ENCODE results near the gene EXOSC2. TPM values are rescaled to one million over a fixed set of nuclear protein-coding genes. Genes with fewer than 3 reads are reported as not detected.

The EXOSC2 gene
- total and polyA plus RNA-seq, 2 of the 4 experiments (the other 2 are of a cell fraction), result 27.0 to 48.6 TPM

- CTCF ChIA-PET, result no interaction called here
- ATAC-seq (ENCODE audit: low read depth), result no peak
- in situ Hi-C loops (cut with MboI; ENCODE audit: low sequenced_read_pairs), result loop anchor here (25.0 kb wide), 1 partner anchor 556 kb away; no protein-coding TSS in a partner anchor
These were observed 24.9 kb upstream of the EXOSC2 start for GRCh38 chr9:130668659-130669058.

More at GRCh38 chr9:130668659-130669058, 24.9 kb upstream of the EXOSC2 start:
- no peak overlapping the region for H2AK5ac ChIP-seq (ENCODE audit: low read depth, low read length)
- H2BK20ac ChIP-seq (ENCODE audit: low read depth, low read length), result no peak overlapping the region
- H2AFZ ChIP-seq (replicated peaks; ENCODE audit: low read length, poor library complexity), result no peak overlapping the region
- no peaks in the 10 kb centered on the region for H3K9me1 ChIP-seq (ENCODE audit: insufficient read depth, low read length)
- no peak overlapping the region for H2AK9ac ChIP-seq (replicated peaks; ENCODE audit: low read depth, low read length, poor library complexity)
- no peaks in the 10 kb centered on the region for H3K9me3 ChIP-seq (ENCODE audit: control insufficient read depth, insufficient read depth, low read length)
- no peak overlapping the region for H2BK120ac ChIP-seq (ENCODE audit: low read depth, low read length)
- TF ChIP-seq ELK1 (IDR thresholded peaks at IDR 0.05; ENCODE audit: borderline replicate concordance, low read depth, low read length) (no peak), CHD1 (IDR thresholded peaks at IDR 0.05; ENCODE audit: low read depth, low read length) (no peak), USF2 (IDR thresholded peaks at IDR 0.05; ENCODE audit: low read depth, low read length) (no peak), RFX5 (IDR thresholded peaks at IDR 0.05; ENCODE audit: low read depth, low read length) (no peak)
- H3K23ac ChIP-seq (ENCODE audit: low read depth, low read length), result no peak overlapping the region
- H3K18ac ChIP-seq (ENCODE audit: low read depth, low read length), result no peak overlapping the region
- no peak overlapping the region for H3K9ac ChIP-seq (ENCODE audit: low read depth, low read length)
- peaks cover 3% of the 10 kb centered on the region; the same call in 1 of the 2 replicates for H4K20me1 ChIP-seq (ENCODE audit: insufficient read depth, low read length)
- no peak overlapping the region for H4K5ac ChIP-seq (ENCODE audit: low read depth, low read length)
- peaks cover 52% of the 10 kb centered on the region for H3K27me3 ChIP-seq (ENCODE audit: control insufficient read depth, insufficient read depth, low read length)
- H4K91ac ChIP-seq (ENCODE audit: insufficient read depth, low read depth, low read length), result no peak overlapping the region
- no peaks in the 10 kb centered on the region for H3K36me3 ChIP-seq (ENCODE audit: control insufficient read depth, insufficient read depth, low read length)
- no peak overlapping the region for H3K4me3 ChIP-seq (ENCODE audit: insufficient read depth, low read depth, low read length)
- H2BK5ac ChIP-seq (ENCODE audit: low read depth, low read length, poor library complexity, severe bottlenecking), result no peak overlapping the region
- no peaks in the 10 kb centered on the region; the same call in 1 of the 2 replicates for H3K4me1 ChIP-seq (ENCODE audit: control insufficient read depth, insufficient read depth, low read length)
- POLR2A ChIA-PET (ENCODE audit: unreplicated experiment), result no interaction called here
- H3K4me2 ChIP-seq (ENCODE audit: low read depth, low read length), result no peak overlapping the region
- H3K27ac ChIP-seq (ENCODE audit: insufficient read depth, low read length), result no peak overlapping the region
- no peak for DNase-seq
- H3K79me1 ChIP-seq (ENCODE audit: low read depth in 1 of 2, low read length in 2 of 2), result no peaks in the 10 kb centered on the region
- H2BK15ac ChIP-seq (ENCODE audit: low read depth, low read length), result no peak overlapping the region
- no peak overlapping the region for H3K14ac ChIP-seq (replicated peaks; ENCODE audit: low read depth, low read length)
- no TSS peak for BruUV-seq (replicated peaks)
- no peak overlapping the region for H3K4ac ChIP-seq (ENCODE audit: low read depth, low read length)
- H4K8ac ChIP-seq (ENCODE audit: low read depth in 2 of 2, low read length in 2 of 2), result no peak overlapping the region
- intact Hi-C loops (cut with micrococcal nuclease), result no loop called here
- dilution Hi-C loops (cut with HindIII; ENCODE audit: low sequenced_read_pairs, unreplicated experiment), result no loop called here
- 54% methylated on average over 7 of the region's 12 CpGs; no CpG with 5 or more reads in 1 of the 2 experiments for WGBS, 2 experiments (ENCODE audit: extremely low coverage in 2 of 2, insufficient read length in 1 of 2)
- no peak overlapping the region for H3K56ac ChIP-seq (ENCODE audit: extremely low read depth, insufficient read depth, low read length)
